Neural progenitor cell (in vitro differentiated cells): ENCODE data around the gene RUVBL1.

Experiments used
- CTCF ChIP-seq: fragments of 200-600 bp; sonication (generic); IDR thresholded peaks from 2 replicates; pipeline ENCODE4 v1.5.1; 2017; ENCODE audit warnings: antibody characterized with exemption, mild to moderate bottlenecking
- EZH2 ChIP-seq: fragments of 200-600 bp; sonication (generic); IDR thresholded peaks from 2 replicates; pipeline ENCODE4 v1.6.1; 2017; ENCODE audit warnings: antibody characterized with exemption, mild to moderate bottlenecking, moderate library complexity
- EZH2phosphoT487 ChIP-seq: fragments of 200-600 bp; sonication (generic); IDR thresholded peaks from 2 replicates; pipeline ENCODE4 v1.6.1; 2017; ENCODE audit warnings: antibody characterized with exemption

GRCh38 chr3:128078322-128078721, 45.3 kb downstream of the RUVBL1 start:
- TF ChIP-seq CTCF (no peak), EZH2 (no peak), EZH2phosphoT487 (no peak)
